ENCODE data around the gene CROT.
A peak's percentile ranks its signal among the peaks of the same experiment; 100 is the strongest.

CROT gene, protein sequence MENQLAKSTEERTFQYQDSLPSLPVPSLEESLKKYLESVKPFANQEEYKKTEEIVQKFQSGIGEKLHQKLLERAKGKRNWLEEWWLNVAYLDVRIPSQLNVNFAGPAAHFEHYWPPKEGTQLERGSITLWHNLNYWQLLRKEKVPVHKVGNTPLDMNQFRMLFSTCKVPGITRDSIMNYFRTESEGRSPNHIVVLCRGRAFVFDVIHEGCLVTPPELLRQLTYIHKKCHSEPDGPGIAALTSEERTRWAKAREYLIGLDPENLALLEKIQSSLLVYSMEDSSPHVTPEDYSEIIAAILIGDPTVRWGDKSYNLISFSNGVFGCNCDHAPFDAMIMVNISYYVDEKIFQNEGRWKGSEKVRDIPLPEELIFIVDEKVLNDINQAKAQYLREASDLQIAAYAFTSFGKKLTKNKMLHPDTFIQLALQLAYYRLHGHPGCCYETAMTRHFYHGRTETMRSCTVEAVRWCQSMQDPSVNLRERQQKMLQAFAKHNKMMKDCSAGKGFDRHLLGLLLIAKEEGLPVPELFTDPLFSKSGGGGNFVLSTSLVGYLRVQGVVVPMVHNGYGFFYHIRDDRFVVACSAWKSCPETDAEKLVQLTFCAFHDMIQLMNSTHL

DNA sequence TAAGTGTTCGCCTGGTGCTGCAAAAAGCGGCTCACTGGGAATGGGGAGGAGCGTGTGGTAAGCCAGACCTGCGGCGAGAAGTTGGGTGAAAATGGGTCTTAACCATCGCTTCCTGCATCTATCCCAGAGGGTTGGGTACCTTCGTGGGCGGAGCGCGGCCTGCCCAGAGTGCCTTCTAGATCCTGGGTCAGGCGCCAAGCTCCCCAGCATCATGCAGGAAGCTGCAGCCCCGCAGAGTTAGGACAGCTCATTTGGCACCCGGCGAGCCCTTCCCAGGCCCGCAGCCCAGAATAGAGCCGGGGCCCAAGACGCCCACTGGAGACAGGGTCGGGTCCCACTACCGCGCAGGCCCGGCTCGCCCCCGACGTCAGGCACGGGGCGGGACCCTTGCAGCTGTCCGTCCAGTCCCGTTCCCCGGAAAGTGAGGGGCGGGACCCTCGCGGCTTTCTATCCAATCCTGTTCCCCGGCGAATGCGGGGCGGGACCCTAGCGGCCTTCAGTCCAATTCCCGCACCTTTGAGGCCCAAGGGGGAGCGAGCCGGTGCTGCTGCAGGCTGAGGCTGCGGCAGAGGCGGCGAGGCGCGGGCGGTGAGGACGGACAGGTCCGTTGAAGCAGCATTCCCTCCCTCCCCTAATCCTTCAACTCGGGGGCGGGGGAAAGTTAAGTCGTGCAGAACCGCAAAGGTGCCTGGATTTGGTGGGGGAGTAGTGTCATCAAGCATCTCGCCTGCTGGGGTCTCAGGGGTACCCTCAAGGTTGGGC is at the start of gene CROT:
Gene CROT, plus strand, starts transcription at position 499 of the 762 bp plus-strand sequence. CDS start 3,405 bp downstream, outside the sequence.
- no peak for TF ChIP-seq EZH2 (IDR thresholded peaks at IDR 0.05)
- no peak for TF ChIP-seq FOXP2 (optimal IDR thresholded peaks at IDR 0.05; ENCODE audit: control extremely low read depth, extremely low read length, insufficient read depth)
- peak; percentile 81 for TF ChIP-seq POLR2AphosphoS5 (IDR thresholded peaks at IDR 0.05; ENCODE audit: borderline replicate concordance, low read depth, low read length)
- DNase-seq (ENCODE audit: low read depth, low spot score): no peak
- H3K36me3 ChIP-seq (ENCODE audit: insufficient read depth, low read length): peaks cover 7% of the 10 kb centered on the region
- no peak within 1 kb of the TSS for H3K27ac ChIP-seq
- peak within 1 kb of the TSS; percentile 91 for H3K4me3 ChIP-seq
- peak within 1 kb of the TSS; percentile 65 for H3K9ac ChIP-seq (ENCODE audit: insufficient read length)
- no peaks in the 10 kb centered on the region for H3K9me3 ChIP-seq (ENCODE audit: low read depth, low read length)

DNA sequence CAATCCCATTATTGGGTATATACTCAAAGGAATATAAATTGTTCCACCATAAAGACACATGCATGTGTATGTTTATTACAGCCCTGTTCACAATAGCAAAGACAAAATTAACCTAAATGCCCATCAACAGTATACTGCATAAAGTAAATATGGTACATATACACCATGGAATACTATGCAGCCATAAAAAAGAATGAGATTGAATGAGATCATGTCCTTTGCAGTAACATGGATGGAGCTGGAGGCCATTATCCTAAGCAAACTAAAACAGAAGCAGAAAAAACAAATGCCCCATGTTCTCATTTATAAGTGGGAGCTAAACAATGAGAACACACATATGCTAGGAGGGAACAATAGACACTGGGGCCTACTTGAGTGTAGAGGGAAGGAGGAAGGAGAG is 44.7 kb upstream of the CROT start:
- Histone ChIP-seq H3K9ac (ENCODE audit: insufficient read length) (no peak overlapping the region), H3K4me3 (no peak overlapping the region), H3K36me3 (ENCODE audit: insufficient read depth, low read length) (no peaks in the 10 kb centered on the region), H3K27ac (no peak overlapping the region), H3K9me3 (ENCODE audit: low read depth, low read length) (no peaks in the 10 kb centered on the region)
- no peak for TF ChIP-seq EZH2 (IDR thresholded peaks at IDR 0.05)
- TF ChIP-seq POLR2AphosphoS5 (IDR thresholded peaks at IDR 0.05; ENCODE audit: borderline replicate concordance, low read depth, low read length): no peak
- DNase-seq (ENCODE audit: low read depth, low spot score): no peak

DNA sequence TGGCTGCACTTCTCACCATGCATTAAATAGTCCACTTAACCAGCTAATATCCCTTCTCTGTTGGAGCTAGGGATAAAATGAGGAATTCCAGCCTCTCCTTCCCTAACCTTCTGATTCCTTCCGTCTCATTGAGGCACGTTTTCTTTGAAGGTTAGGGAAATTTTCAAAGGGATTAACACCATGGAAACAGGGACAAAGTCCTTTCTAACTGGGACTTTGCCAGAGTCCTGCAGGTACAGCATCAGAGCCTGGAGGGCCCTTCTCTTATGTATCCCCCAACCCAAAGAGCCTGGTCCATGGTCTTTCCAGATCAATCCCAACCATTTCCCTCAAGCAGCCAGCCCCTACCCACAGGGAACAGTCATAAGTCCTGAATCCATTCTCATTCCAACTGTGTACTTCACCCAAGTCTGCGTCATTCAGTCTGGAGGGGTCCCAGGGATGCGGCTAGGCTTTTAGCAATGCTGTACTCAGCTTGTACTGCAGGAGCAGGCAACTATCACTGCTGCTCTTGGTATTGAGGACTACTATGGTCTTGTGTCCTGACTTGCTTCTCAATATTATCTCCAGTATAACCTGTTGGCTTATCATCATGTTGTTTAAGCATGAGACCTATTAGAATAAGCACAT is 34.6 kb upstream of the CROT start:
- no peak overlapping the region for H3K4me3 ChIP-seq
- no peaks in the 10 kb centered on the region for H3K36me3 ChIP-seq (ENCODE audit: insufficient read depth, low read length)
- TF ChIP-seq EZH2 (IDR thresholded peaks at IDR 0.05) (no peak), POLR2AphosphoS5 (IDR thresholded peaks at IDR 0.05; ENCODE audit: borderline replicate concordance, low read depth, low read length) (no peak), FOXP2 (optimal IDR thresholded peaks at IDR 0.05; ENCODE audit: control extremely low read depth, extremely low read length, insufficient read depth) (no peak)
- H3K9ac ChIP-seq (ENCODE audit: insufficient read length): no peak overlapping the region
- no peaks in the 10 kb centered on the region for H3K9me3 ChIP-seq (ENCODE audit: low read depth, low read length)
- DNase-seq (ENCODE audit: low read depth, low spot score): no peak
- H3K27ac ChIP-seq: no peak overlapping the region

DNA sequence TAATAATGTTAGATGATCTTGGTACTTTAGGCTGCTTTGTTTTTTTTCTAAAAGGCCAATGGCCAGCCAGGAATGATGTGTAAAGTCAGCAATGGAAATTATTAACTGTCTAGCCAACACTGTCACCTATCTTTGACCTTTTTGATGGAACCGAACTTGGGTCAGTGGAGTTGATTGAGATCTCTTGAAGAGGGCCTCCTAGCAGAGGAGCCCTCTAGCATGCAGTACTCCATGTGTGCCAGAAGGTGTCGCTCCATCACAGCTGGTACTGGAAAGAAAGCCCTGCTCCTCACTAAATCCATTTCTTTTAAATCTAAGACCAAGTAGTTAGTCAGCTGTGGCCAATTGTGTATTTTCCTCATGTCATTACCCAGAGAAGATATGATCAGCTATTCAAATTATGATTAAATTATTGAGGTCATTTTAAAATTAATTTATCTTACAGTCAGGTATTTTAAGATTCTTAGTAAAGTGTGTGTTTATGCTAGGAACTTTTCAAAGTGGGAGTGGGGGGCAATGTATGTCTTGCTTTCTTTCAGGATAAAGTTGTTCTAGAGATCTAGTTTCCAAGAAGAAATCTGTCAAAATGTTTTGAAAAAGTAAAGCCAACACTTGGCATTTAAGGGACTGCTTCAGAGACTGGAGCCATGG is 33.1 kb upstream of the CROT start:
- H3K9me3 ChIP-seq (ENCODE audit: low read depth, low read length): no peaks in the 10 kb centered on the region
- no peak overlapping the region for H3K4me3 ChIP-seq
- no peak overlapping the region for H3K9ac ChIP-seq (ENCODE audit: insufficient read length)
- no peak overlapping the region for H3K27ac ChIP-seq
- peak; percentile 10 for DNase-seq (ENCODE audit: low read depth, low spot score)
- TF ChIP-seq POLR2AphosphoS5 (IDR thresholded peaks at IDR 0.05; ENCODE audit: borderline replicate concordance, low read depth, low read length): no peak
- TF ChIP-seq EZH2 (IDR thresholded peaks at IDR 0.05): no peak
- TF ChIP-seq FOXP2 (optimal IDR thresholded peaks at IDR 0.05; ENCODE audit: control extremely low read depth, extremely low read length, insufficient read depth): no peak
- no peaks in the 10 kb centered on the region for H3K36me3 ChIP-seq (ENCODE audit: insufficient read depth, low read length)

DNA sequence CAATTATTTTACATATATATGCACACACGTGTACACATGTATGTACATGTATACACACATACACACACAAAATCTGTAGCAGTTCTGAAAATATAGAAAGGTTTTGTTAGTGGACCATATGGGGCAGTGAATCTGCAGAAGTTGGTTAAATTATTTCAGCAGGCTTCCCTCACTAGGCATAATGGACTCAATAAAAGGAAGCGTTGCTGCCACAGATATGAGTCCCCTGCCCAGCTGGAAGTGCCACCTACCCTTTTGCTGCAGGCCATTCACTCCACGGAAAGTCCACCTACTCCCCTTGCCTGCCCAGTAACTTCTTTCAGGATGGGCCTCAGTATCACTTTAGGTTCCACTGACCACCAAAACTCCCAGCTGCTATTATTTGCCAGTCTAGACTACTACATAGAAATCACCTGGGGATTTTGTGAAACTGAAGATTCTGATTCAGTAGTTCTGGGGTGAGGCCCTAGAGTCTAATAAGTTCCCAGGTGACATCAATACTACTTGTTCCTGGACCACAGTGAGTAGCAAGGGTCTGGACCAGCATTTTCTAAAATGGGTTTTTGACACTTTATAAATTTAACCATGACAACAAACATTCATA is 29.3 kb upstream of the CROT start:
- DNase-seq (ENCODE audit: low read depth, low spot score): no peak
- Histone ChIP-seq H3K9ac (ENCODE audit: insufficient read length) (no peak overlapping the region), H3K9me3 (ENCODE audit: low read depth, low read length) (no peaks in the 10 kb centered on the region), H3K27ac (no peak overlapping the region), H3K4me3 (no peak overlapping the region), H3K36me3 (ENCODE audit: insufficient read depth, low read length) (no peaks in the 10 kb centered on the region)
- TF ChIP-seq FOXP2 (optimal IDR thresholded peaks at IDR 0.05; ENCODE audit: control extremely low read depth, extremely low read length, insufficient read depth) (no peak), EZH2 (IDR thresholded peaks at IDR 0.05) (no peak), POLR2AphosphoS5 (IDR thresholded peaks at IDR 0.05; ENCODE audit: borderline replicate concordance, low read depth, low read length) (no peak)

DNA sequence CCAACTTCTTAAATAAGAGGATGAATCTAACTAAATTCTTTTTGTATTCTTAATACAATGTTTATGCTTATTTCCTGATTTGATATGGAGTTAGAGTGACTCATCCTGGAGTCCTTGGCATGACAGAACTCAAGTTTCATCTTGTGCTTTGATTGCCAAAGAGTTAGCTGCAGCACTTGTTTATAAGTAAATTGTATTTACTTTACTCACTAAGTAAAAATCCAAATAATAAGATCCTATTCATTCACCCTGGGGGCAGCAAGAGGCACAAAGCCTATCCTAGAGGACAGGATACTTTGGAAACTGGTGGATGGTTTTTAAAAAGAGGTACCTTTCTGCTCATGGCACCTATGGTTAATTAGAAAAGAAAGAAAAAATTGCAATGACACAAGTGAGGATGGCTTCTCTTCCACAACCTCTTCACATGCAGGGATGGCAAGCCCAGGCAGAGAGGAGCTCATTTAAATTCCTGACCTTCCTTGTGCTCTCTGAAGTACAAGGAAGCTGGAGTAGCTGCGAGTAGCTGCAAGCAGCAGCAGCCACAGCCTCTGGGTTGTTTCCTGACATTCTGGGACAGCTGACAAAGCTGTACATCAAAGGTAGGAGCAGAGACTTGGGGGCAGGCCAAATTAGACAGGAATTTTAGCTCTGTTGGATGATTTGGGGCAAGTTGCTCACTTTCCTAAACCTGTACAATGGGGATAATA is 28.5 kb upstream of the CROT start:
- Histone ChIP-seq H3K9ac (ENCODE audit: insufficient read length) (no peak overlapping the region), H3K36me3 (ENCODE audit: insufficient read depth, low read length) (no peaks in the 10 kb centered on the region), H3K4me3 (no peak overlapping the region), H3K27ac (no peak overlapping the region), H3K9me3 (ENCODE audit: low read depth, low read length) (no peaks in the 10 kb centered on the region)
- no peak for TF ChIP-seq EZH2 (IDR thresholded peaks at IDR 0.05)
- no peak for TF ChIP-seq POLR2AphosphoS5 (IDR thresholded peaks at IDR 0.05; ENCODE audit: borderline replicate concordance, low read depth, low read length)
- TF ChIP-seq FOXP2 (optimal IDR thresholded peaks at IDR 0.05; ENCODE audit: control extremely low read depth, extremely low read length, insufficient read depth): no peak
- no peak for DNase-seq (ENCODE audit: low read depth, low spot score)

DNA sequence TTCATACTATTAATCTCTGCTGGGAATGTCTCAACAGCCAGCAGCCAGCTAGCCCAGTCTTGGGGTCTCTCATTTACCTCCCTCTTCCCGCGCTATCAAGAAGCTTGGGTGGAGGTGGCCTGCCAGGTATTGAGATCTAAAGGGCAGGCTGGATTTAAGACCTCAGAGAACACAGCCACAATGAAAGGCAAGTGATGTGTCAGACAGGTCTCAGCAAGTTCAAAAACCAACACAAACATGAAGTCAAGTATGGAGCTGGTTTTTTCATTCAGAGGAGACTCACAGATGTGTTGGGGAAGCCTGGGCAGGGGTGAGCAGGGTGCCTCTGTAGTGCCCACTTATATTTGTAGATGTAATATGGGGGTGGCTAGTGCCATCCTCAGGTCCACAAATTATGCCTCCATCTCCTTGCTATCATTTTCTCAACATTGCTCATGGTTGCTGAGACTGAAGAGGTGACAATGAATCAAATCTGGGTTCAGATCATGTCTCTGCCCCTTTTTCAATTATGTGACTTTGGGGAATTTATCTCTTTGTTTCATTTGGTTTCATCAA is 27.7 kb upstream of the CROT start:
- no peaks in the 10 kb centered on the region for H3K9me3 ChIP-seq (ENCODE audit: low read depth, low read length)
- no peak overlapping the region for H3K4me3 ChIP-seq
- no peak overlapping the region for H3K27ac ChIP-seq
- H3K36me3 ChIP-seq (ENCODE audit: insufficient read depth, low read length): no peaks in the 10 kb centered on the region
- TF ChIP-seq POLR2AphosphoS5 (IDR thresholded peaks at IDR 0.05; ENCODE audit: borderline replicate concordance, low read depth, low read length): no peak
- TF ChIP-seq EZH2 (IDR thresholded peaks at IDR 0.05): no peak
- no peak for TF ChIP-seq FOXP2 (optimal IDR thresholded peaks at IDR 0.05; ENCODE audit: control extremely low read depth, extremely low read length, insufficient read depth)
- DNase-seq (ENCODE audit: low read depth, low spot score): no peak
- H3K9ac ChIP-seq (ENCODE audit: insufficient read length): no peak overlapping the region
